HepG2 (cell line): ENCODE data around the gene CERS5. TPM values are rescaled to one million over a fixed set of nuclear protein-coding genes. Genes with fewer than 3 reads are reported as not detected.

ENCODE experiments used
- FOSL1 ChIP-seq: sonication (generic); formaldehyde crosslinking; IDR thresholded peaks from 2 replicates; pipeline ENCODE4 v1.9.0; 2021; ENCODE audit warnings: missing genetic modification reagents, borderline replicate concordance
- HMG20B ChIP-seq: conservative IDR thresholded peaks from 2 replicates; pipeline ENCODE4 v1.6.1; 2016; ENCODE audit warnings: missing genetic modification reagents, missing compliant biosample characterization
- HNRNPUL1 ChIP-seq: fragments of 200-400 bp; formaldehyde crosslinking; IDR thresholded peaks from 2 replicates; pipeline ENCODE4 v1.6.1; 2017; ENCODE audit warnings: low read depth, mild to moderate bottlenecking, low read length, moderate library complexity
- PLRG1 ChIP-seq: fragments of 450-650 bp; conservative IDR thresholded peaks from 2 replicates; pipeline ENCODE4 v1.6.1; 2016
- POLR2A ChIP-seq, 2 experiments: IDR thresholded peaks; 2 replicates each; pipeline ENCODE4 v1.6.1; 2011; ENCODE audit warnings: low read depth in 2 of 2, low read length in 2 of 2, mild to moderate bottlenecking in 1 of 2, moderate library complexity in 1 of 2; ENCODE audit not compliant: insufficient read depth in 1 of 2
- RCOR2 ChIP-seq: IDR thresholded peaks from 2 replicates; pipeline ENCODE4 v1.6.1; 2016; ENCODE audit warnings: missing biosample characterization, missing genetic modification reagents
- SCMH1 ChIP-seq: sonication (generic); formaldehyde crosslinking; IDR thresholded peaks from 2 replicates; pipeline ENCODE4 v1.9.0; 2021; ENCODE audit warnings: missing genetic modification reagents, mild to moderate bottlenecking, borderline replicate concordance
- SRY ChIP-seq: sonication (generic); formaldehyde crosslinking; IDR thresholded peaks from 2 replicates; pipeline ENCODE4 v1.8.0; 2022; ENCODE audit warnings: mild to moderate bottlenecking, missing genetic modification reagents
- ZKSCAN5 ChIP-seq: sonication (generic); formaldehyde crosslinking; IDR thresholded peaks from 2 replicates; pipeline ENCODE4 v1.5.1; 2020; ENCODE audit warnings: mild to moderate bottlenecking, missing genetic modification reagents
- ZNF296 ChIP-seq: sonication (generic); formaldehyde crosslinking; conservative IDR thresholded peaks from 2 replicates; pipeline ENCODE4 v1.5.0; 2020; ENCODE audit warnings: mild to moderate bottlenecking, missing genetic modification reagents
- ZNF335 ChIP-seq: sonication (generic); formaldehyde crosslinking; IDR thresholded peaks from 2 replicates; pipeline ENCODE4 v1.4.0; 2020; ENCODE audit warnings: missing genetic modification reagents
- ZNF75D ChIP-seq: sonication (generic); formaldehyde crosslinking; IDR thresholded peaks from 2 replicates; pipeline ENCODE4 v1.8.1; 2023; ENCODE audit warnings: missing genetic modification reagents, mild to moderate bottlenecking, borderline replicate concordance
- ZNF839 ChIP-seq: sonication (generic); formaldehyde crosslinking; IDR thresholded peaks from 2 replicates; pipeline ENCODE4 v1.4.0; 2020; ENCODE audit warnings: missing genetic modification reagents, mild to moderate bottlenecking, borderline replicate concordance
- polyA plus RNA-seq, 8 experiments: library from polyadenylated mRNA; depleted of rRNA in 3 of 8; stranded (reverse) in 7 of 8; unstranded in 1 of 8; fragments of >200 nt; fragmentation: Illumina TruSeq in 4 of 8; extraction: Trizol in 4 of 8; gene quantifications; 2 replicates each; pipeline versions ENCODE4 v1.2.1 to v1.2.3, GENCODE V29; 2011 to 2016; ENCODE audit warnings: low read depth in 4 of 8, missing spikeins in 1 of 8, mixed read lengths in 1 of 8; ENCODE audit not compliant: insufficient read depth in 1 of 8
- total RNA-seq, 5 experiments: library from RNA; depleted of rRNA; stranded (reverse); fragments of >200 nt; fragmentation: Illumina TruSeq; extraction: Trizol; gene quantifications; 2 replicates each; pipeline ENCODE4 v1.2.3, GENCODE V29; 2016; ENCODE audit warnings: low read depth in 1 of 5
- TF ChIP-seq, protein P1 (sequence below): sonication (generic); formaldehyde crosslinking; IDR thresholded peaks from 2 replicates; pipeline ENCODE4 v1.9.0; 2021; ENCODE audit warnings: mild to moderate bottlenecking, missing genetic modification reagents
- TF ChIP-seq, protein P2 (sequence below): sonication (generic); formaldehyde crosslinking; IDR thresholded peaks from 2 replicates; pipeline ENCODE4 v1.4.0; 2020; ENCODE audit warnings: missing genetic modification reagents
- TF ChIP-seq, protein P3 (sequence below): sonication (generic); formaldehyde crosslinking; IDR thresholded peaks from 2 replicates; pipeline ENCODE4 v1.8.0; 2022; ENCODE audit warnings: missing genetic modification reagents, mild to moderate bottlenecking, borderline replicate concordance

Gene CERS5
- total and polyA plus RNA-seq, 2 of the 13 experiments (the other 11 are each of a cell fraction or from before 2014, with no cell fraction given): 22.3 to 48.8 TPM

DNA sequence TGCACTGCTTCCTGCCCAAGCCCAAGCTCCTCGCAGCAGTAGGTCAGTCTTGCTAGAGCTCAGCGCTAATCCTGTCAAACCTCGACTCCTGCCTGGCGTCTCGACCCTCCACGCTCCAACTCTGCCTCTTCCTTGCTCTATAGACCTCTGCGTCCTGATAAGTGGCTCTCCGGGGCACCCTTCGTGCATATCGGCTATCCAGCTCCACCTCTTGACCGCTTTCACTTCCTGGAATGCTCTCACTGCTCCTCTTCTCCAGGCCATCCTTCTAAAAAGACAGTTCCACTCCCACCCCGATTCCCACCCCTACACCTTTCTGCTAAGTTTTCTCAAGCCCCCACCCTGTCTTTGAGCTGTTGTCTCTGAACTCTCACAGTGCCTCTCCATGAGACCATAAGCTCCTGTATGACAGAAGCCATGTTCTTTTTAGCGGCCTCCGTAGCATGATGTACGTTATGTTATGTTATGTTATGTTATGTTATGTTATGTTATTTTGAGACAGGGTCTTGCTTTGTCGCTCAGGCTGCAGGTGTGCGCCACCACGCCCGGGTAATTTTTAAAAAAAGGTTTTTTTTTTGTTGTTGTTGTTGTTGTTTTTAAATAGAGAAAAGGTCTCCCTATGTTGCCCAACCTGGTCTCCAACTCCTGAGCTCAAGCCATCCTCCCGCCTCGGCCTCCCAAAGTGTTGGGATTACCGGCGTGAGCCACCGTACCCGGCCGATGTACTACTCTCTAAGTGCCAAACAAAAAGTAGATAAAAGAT lies 54.5 kb downstream of the CERS5 start (continued):
- TF ChIP-seq ZKSCAN5: 0 out of 2 replicates have a peak, but pooled peaks have one; percentile 3
- no peak for TF ChIP-seq ZNF335 (CRISPR knock-in tag)
- TF ChIP-seq ZNF296 (CRISPR knock-in tag): 0 out of 2 replicates have a peak, but pooled peaks have one; percentile 58
- TF ChIP-seq HMG20B: no peak
- TF ChIP-seq, protein P1, sequence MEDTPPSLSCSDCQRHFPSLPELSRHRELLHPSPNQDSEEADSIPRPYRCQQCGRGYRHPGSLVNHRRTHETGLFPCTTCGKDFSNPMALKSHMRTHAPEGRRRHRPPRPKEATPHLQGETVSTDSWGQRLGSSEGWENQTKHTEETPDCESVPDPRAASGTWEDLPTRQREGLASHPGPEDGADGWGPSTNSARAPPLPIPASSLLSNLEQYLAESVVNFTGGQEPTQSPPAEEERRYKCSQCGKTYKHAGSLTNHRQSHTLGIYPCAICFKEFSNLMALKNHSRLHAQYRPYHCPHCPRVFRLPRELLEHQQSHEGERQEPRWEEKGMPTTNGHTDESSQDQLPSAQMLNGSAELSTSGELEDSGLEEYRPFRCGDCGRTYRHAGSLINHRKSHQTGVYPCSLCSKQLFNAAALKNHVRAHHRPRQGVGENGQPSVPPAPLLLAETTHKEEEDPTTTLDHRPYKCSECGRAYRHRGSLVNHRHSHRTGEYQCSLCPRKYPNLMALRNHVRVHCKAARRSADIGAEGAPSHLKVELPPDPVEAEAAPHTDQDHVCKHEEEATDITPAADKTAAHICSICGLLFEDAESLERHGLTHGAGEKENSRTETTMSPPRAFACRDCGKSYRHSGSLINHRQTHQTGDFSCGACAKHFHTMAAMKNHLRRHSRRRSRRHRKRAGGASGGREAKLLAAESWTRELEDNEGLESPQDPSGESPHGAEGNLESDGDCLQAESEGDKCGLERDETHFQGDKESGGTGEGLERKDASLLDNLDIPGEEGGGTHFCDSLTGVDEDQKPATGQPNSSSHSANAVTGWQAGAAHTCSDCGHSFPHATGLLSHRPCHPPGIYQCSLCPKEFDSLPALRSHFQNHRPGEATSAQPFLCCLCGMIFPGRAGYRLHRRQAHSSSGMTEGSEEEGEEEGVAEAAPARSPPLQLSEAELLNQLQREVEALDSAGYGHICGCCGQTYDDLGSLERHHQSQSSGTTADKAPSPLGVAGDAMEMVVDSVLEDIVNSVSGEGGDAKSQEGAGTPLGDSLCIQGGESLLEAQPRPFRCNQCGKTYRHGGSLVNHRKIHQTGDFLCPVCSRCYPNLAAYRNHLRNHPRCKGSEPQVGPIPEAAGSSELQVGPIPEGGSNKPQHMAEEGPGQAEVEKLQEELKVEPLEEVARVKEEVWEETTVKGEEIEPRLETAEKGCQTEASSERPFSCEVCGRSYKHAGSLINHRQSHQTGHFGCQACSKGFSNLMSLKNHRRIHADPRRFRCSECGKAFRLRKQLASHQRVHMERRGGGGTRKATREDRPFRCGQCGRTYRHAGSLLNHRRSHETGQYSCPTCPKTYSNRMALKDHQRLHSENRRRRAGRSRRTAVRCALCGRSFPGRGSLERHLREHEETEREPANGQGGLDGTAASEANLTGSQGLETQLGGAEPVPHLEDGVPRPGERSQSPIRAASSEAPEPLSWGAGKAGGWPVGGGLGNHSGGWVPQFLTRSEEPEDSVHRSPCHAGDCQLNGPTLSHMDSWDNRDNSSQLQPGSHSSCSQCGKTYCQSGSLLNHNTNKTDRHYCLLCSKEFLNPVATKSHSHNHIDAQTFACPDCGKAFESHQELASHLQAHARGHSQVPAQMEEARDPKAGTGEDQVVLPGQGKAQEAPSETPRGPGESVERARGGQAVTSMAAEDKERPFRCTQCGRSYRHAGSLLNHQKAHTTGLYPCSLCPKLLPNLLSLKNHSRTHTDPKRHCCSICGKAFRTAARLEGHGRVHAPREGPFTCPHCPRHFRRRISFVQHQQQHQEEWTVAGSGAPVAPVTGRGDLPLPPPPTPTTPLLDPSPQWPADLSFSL: no peak
- TF ChIP-seq ZNF839 (CRISPR knock-in tag): 0 out of 2 replicates have a peak, but pooled peaks have one; percentile 2
- TF ChIP-seq, protein P2, sequence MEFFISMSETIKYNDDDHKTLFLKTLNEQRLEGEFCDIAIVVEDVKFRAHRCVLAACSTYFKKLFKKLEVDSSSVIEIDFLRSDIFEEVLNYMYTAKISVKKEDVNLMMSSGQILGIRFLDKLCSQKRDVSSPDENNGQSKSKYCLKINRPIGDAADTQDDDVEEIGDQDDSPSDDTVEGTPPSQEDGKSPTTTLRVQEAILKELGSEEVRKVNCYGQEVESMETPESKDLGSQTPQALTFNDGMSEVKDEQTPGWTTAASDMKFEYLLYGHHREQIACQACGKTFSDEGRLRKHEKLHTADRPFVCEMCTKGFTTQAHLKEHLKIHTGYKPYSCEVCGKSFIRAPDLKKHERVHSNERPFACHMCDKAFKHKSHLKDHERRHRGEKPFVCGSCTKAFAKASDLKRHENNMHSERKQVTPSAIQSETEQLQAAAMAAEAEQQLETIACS (CRISPR knock-in tag): no peak
- no peak for TF ChIP-seq SCMH1 (CRISPR knock-in tag)
- TF ChIP-seq PLRG1: no peak
- peak in 1 of 2 experiments; percentile 3; a peak in 1 of 4 replicates for TF ChIP-seq POLR2A (IDR thresholded peaks at IDR 0.05; ENCODE audit: insufficient read depth in 1 of 2, low read depth in 2 of 2, low read length in 2 of 2)
- no peak for TF ChIP-seq FOSL1 (CRISPR knock-in tag)
- TF ChIP-seq RCOR2 (CRISPR knock-in tag): no peak
- TF ChIP-seq, protein P3, sequence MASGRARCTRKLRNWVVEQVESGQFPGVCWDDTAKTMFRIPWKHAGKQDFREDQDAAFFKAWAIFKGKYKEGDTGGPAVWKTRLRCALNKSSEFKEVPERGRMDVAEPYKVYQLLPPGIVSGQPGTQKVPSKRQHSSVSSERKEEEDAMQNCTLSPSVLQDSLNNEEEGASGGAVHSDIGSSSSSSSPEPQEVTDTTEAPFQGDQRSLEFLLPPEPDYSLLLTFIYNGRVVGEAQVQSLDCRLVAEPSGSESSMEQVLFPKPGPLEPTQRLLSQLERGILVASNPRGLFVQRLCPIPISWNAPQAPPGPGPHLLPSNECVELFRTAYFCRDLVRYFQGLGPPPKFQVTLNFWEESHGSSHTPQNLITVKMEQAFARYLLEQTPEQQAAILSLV (CRISPR knock-in tag): peak; percentile 79; the same call in 1 of the 2 replicates
- TF ChIP-seq HNRNPUL1: no peak
- no peak for TF ChIP-seq SRY (CRISPR knock-in tag)
- TF ChIP-seq ZNF75D (CRISPR knock-in tag): no peak
